Measurements from ENCODE around the gene DEFB129.
"Not testable (repeated sequence)": the region's sequence is repeated elsewhere in the genome, so short reads cannot be mapped to it uniquely, and the experiment has no call there.

DEFB129 gene

GRCh38 chr20:251354-251753 lies 24.3 kb downstream of the DEFB129 start:
- H3K27me3 ChIP-seq (replicated peaks in 2 of 5; ENCODE audit: control insufficient read depth in 4 of 5, insufficient read depth in 5 of 5, low read length in 4 of 5) = no peaks in the 10 kb centered on the region
- ChIA-PET POLR2A (no interaction called here), CTCF (no interaction called here)
- no peak overlapping the region for H3K4me3 ChIP-seq (ENCODE audit: control insufficient read depth in 1 of 7, extremely low read depth in 1 of 7, insufficient read depth in 4 of 7, low read depth in 2 of 7, low read length in 6 of 7)
- H3K4me1 ChIP-seq (ENCODE audit: control extremely low read depth in 1 of 4, control insufficient read depth in 4 of 4, insufficient read depth in 4 of 4, low read length in 3 of 4) = peaks cover 0 to 5% (median 2%) of the 10 kb centered on the region in 4 experiments
- 0% methylated on average over 1 of the region's 2 CpGs for WGBS (ENCODE audit: insufficient coverage)
- H3K27ac ChIP-seq (ENCODE audit: insufficient read depth in 1 of 2, low read depth in 1 of 2, low read length in 2 of 2, poor library complexity in 1 of 2, severe bottlenecking in 2 of 2) = no peak overlapping the region
- peak in 2 of 3 donors; percentile 4 to 19 for DNase-seq
- peaks cover 0 to 4% (median 0%) of the 10 kb centered on the region in 5 experiments for H3K9me3 ChIP-seq (ENCODE audit: control extremely low read depth in 1 of 5, control insufficient read depth in 4 of 5, insufficient read depth in 2 of 5, low read depth in 1 of 5, low read length in 4 of 5)
- H3K36me3 ChIP-seq (ENCODE audit: control insufficient read depth in 4 of 4, insufficient read depth in 4 of 4, low read length in 3 of 4) = no peaks in the 10 kb centered on the region

- Histone ChIP-seq H3K27me3 (replicated peaks in 2 of 5; ENCODE audit: control insufficient read depth in 4 of 5, insufficient read depth in 5 of 5, low read length in 4 of 5) (no peaks in the 10 kb centered on the region), H3K36me3 (ENCODE audit: control insufficient read depth in 4 of 4, insufficient read depth in 4 of 4, low read length in 3 of 4) (no peaks in the 10 kb centered on the region), H3K9me3 (ENCODE audit: control extremely low read depth in 1 of 5, control insufficient read depth in 4 of 5, insufficient read depth in 2 of 5, low read depth in 1 of 5, low read length in 4 of 5) (no peaks in the 10 kb centered on the region), H3K4me1 (ENCODE audit: control extremely low read depth in 1 of 4, control insufficient read depth in 4 of 4, insufficient read depth in 4 of 4, low read length in 3 of 4) (peaks cover 0 to 5% (median 2%) of the 10 kb centered on the region in 4 experiments), H3K4me3 (ENCODE audit: control insufficient read depth in 1 of 7, extremely low read depth in 1 of 7, insufficient read depth in 4 of 7, low read depth in 2 of 7, low read length in 6 of 7) (no peak overlapping the region), H3K27ac (ENCODE audit: insufficient read depth in 1 of 2, low read depth in 1 of 2, low read length in 2 of 2, poor library complexity in 1 of 2, severe bottlenecking in 2 of 2) (no peak overlapping the region)
- CTCF ChIA-PET = interaction anchor here (0.9 to 1.4 kb wide), 2 partner anchors 12 to 26 kb away, joined by 4 read pairs; partner anchors contain the start of gene DEFB129
- DNase-seq = no peak
- POLR2A ChIA-PET = no interaction called here
- WGBS (ENCODE audit: insufficient coverage) = 100% methylated on average over 1 of the region's 2 CpGs
These were observed 25.7 kb downstream of the DEFB129 start for GRCh38 chr20:252801-253200.

GRCh38 chr20:253447-253846 lies 26.4 kb downstream of the DEFB129 start:
- H3K27me3 ChIP-seq (replicated peaks in 2 of 5; ENCODE audit: control insufficient read depth in 4 of 5, insufficient read depth in 5 of 5, low read length in 4 of 5); POLR2A ChIA-PET; DNase-seq; H3K36me3 ChIP-seq (ENCODE audit: control insufficient read depth in 4 of 4, insufficient read depth in 4 of 4, low read length in 3 of 4); H3K27ac ChIP-seq (ENCODE audit: insufficient read depth in 1 of 2, low read depth in 1 of 2, low read length in 2 of 2, poor library complexity in 1 of 2, severe bottlenecking in 2 of 2); H3K4me3 ChIP-seq (ENCODE audit: control insufficient read depth in 1 of 7, extremely low read depth in 1 of 7, insufficient read depth in 4 of 7, low read depth in 2 of 7, low read length in 6 of 7); H3K9me3 ChIP-seq (ENCODE audit: control extremely low read depth in 1 of 5, control insufficient read depth in 4 of 5, insufficient read depth in 2 of 5, low read depth in 1 of 5, low read length in 4 of 5); H3K4me1 ChIP-seq (ENCODE audit: control extremely low read depth in 1 of 4, control insufficient read depth in 4 of 4, insufficient read depth in 4 of 4, low read length in 3 of 4): not testable (repeated sequence)
- CTCF ChIA-PET = interaction anchor here (0.9 to 1.4 kb wide), 2 partner anchors 12 to 27 kb away, joined by 4 read pairs; partner anchors contain the start of gene DEFB129
- WGBS (ENCODE audit: insufficient coverage) = 82% methylated on average over 2 of the region's 6 CpGs

- POLR2A ChIA-PET = no interaction called here
- CTCF ChIA-PET = interaction anchor here (0.8 to 4.0 kb wide), 7 partner anchors 8 to 73 kb away, joined by 3 to 24 read pairs (median 6); no protein-coding TSS in a partner anchor
- DNase-seq = no peak
These were observed 30.4 kb downstream of the DEFB129 start, which contains the start of gene DEFB132 for GRCh38 chr20:257419-257818. DEFB132 (plus strand) TSS chr20:257724; CDS start chr20:257779, 55 bp downstream.

GRCh38 chr20:258269-258858 lies 31.3 kb downstream of the DEFB129 start:
- Histone ChIP-seq H3K4me3 (ENCODE audit: control insufficient read depth in 1 of 7, extremely low read depth in 1 of 7, insufficient read depth in 4 of 7, low read depth in 2 of 7, low read length in 6 of 7) (no peak overlapping the region), H3K36me3 (ENCODE audit: control insufficient read depth in 4 of 4, insufficient read depth in 4 of 4, low read length in 3 of 4) (no peaks in the 10 kb centered on the region), H3K27ac (ENCODE audit: insufficient read depth in 1 of 2, low read depth in 1 of 2, low read length in 2 of 2, poor library complexity in 1 of 2, severe bottlenecking in 2 of 2) (no peak overlapping the region), H3K4me1 (ENCODE audit: control extremely low read depth in 1 of 4, control insufficient read depth in 4 of 4, insufficient read depth in 4 of 4, low read length in 3 of 4) (peaks cover 0 to 11% (median 0%) of the 10 kb centered on the region in 4 experiments), H3K27me3 (replicated peaks in 2 of 5; ENCODE audit: control insufficient read depth in 4 of 5, insufficient read depth in 5 of 5, low read length in 4 of 5) (no peaks in the 10 kb centered on the region), H3K9me3 (ENCODE audit: control extremely low read depth in 1 of 5, control insufficient read depth in 4 of 5, insufficient read depth in 2 of 5, low read depth in 1 of 5, low read length in 4 of 5) (no peaks in the 10 kb centered on the region)
- POLR2A ChIA-PET = interaction anchor here (0.8 kb wide), 1 partner anchor 18 kb away, joined by 3 read pairs; no protein-coding TSS in a partner anchor
- DNase-seq = peak in 2 of 3 donors; percentile 40
- WGBS (ENCODE audit: insufficient coverage) = 62% methylated on average over 3 of the region's 4 CpGs
- CTCF ChIA-PET = interaction anchor here (0.6 to 4.0 kb wide), 13 partner anchors 8 to 76 kb away, joined by 3 to 24 read pairs (median 4); partner anchors contain the start of gene DEFB129

More at GRCh38 chr20:257419-257818, 30.4 kb downstream of the DEFB129 start, which contains the start of gene DEFB132:
- H3K4me3 ChIP-seq (ENCODE audit: control insufficient read depth in 1 of 7, extremely low read depth in 1 of 7, insufficient read depth in 4 of 7, low read depth in 2 of 7, low read length in 6 of 7) = no peak within 1 kb of the TSS
- H3K27me3 ChIP-seq (replicated peaks in 2 of 5; ENCODE audit: control insufficient read depth in 4 of 5, insufficient read depth in 5 of 5, low read length in 4 of 5) = no peaks in the 10 kb centered on the region
- WGBS (ENCODE audit: insufficient coverage) = 100% methylated on average over 6 of the region's 7 CpGs
- no peaks in the 10 kb centered on the region for H3K9me3 ChIP-seq (ENCODE audit: control extremely low read depth in 1 of 5, control insufficient read depth in 4 of 5, insufficient read depth in 2 of 5, low read depth in 1 of 5, low read length in 4 of 5)
- peaks cover 0 to 11% (median 0%) of the 10 kb centered on the region in 4 experiments for H3K4me1 ChIP-seq (ENCODE audit: control extremely low read depth in 1 of 4, control insufficient read depth in 4 of 4, insufficient read depth in 4 of 4, low read length in 3 of 4)
- no peak within 1 kb of the TSS for H3K27ac ChIP-seq (ENCODE audit: insufficient read depth in 1 of 2, low read depth in 1 of 2, low read length in 2 of 2, poor library complexity in 1 of 2, severe bottlenecking in 2 of 2)
- H3K36me3 ChIP-seq (ENCODE audit: control insufficient read depth in 4 of 4, insufficient read depth in 4 of 4, low read length in 3 of 4) = no peaks in the 10 kb centered on the region

GRCh38 chr20:258963-259362 lies 31.9 kb downstream of the DEFB129 start:
- Histone ChIP-seq H3K4me3 (ENCODE audit: control insufficient read depth in 1 of 7, extremely low read depth in 1 of 7, insufficient read depth in 4 of 7, low read depth in 2 of 7, low read length in 6 of 7) (no peak overlapping the region), H3K27ac (ENCODE audit: insufficient read depth in 1 of 2, low read depth in 1 of 2, low read length in 2 of 2, poor library complexity in 1 of 2, severe bottlenecking in 2 of 2) (no peak overlapping the region), H3K4me1 (ENCODE audit: control extremely low read depth in 1 of 4, control insufficient read depth in 4 of 4, insufficient read depth in 4 of 4, low read length in 3 of 4) (peaks cover 0 to 11% (median 0%) of the 10 kb centered on the region in 4 experiments), H3K36me3 (ENCODE audit: control insufficient read depth in 4 of 4, insufficient read depth in 4 of 4, low read length in 3 of 4) (no peaks in the 10 kb centered on the region), H3K9me3 (ENCODE audit: control extremely low read depth in 1 of 5, control insufficient read depth in 4 of 5, insufficient read depth in 2 of 5, low read depth in 1 of 5, low read length in 4 of 5) (no peaks in the 10 kb centered on the region), H3K27me3 (replicated peaks in 2 of 5; ENCODE audit: control insufficient read depth in 4 of 5, insufficient read depth in 5 of 5, low read length in 4 of 5) (no peaks in the 10 kb centered on the region)
- ChIA-PET CTCF (interaction anchor here (0.6 to 4.0 kb wide), 12 partner anchors 9 to 72 kb away, joined by 3 to 24 read pairs (median 4); partner anchors contain the start of gene DEFB129), POLR2A (interaction anchor here (0.8 kb wide), 1 partner anchor 18 kb away, joined by 3 read pairs; no protein-coding TSS in a partner anchor)
- DNase-seq = peak; percentile 45 to 70 (median 67)
- WGBS (ENCODE audit: insufficient coverage) = 54% methylated on average over 5 of the region's 8 CpGs

GRCh38 chr20:259981-260380 lies 32.9 kb downstream of the DEFB129 start:
- POLR2A ChIA-PET = no interaction called here
- no peak for DNase-seq
- H3K4me3 ChIP-seq (ENCODE audit: control insufficient read depth in 1 of 7, extremely low read depth in 1 of 7, insufficient read depth in 4 of 7, low read depth in 2 of 7, low read length in 6 of 7) = no peak overlapping the region
- H3K36me3 ChIP-seq (ENCODE audit: control insufficient read depth in 4 of 4, insufficient read depth in 4 of 4, low read length in 3 of 4) = no peaks in the 10 kb centered on the region
- H3K27me3 ChIP-seq (replicated peaks in 2 of 5; ENCODE audit: control insufficient read depth in 4 of 5, insufficient read depth in 5 of 5, low read length in 4 of 5) = no peaks in the 10 kb centered on the region
- WGBS (ENCODE audit: insufficient coverage) = 100% methylated on average over 1 of the region's 2 CpGs
- no peaks in the 10 kb centered on the region for H3K9me3 ChIP-seq (ENCODE audit: control extremely low read depth in 1 of 5, control insufficient read depth in 4 of 5, insufficient read depth in 2 of 5, low read depth in 1 of 5, low read length in 4 of 5)
- CTCF ChIA-PET = interaction anchor here (1.2 to 4.0 kb wide), 5 partner anchors 16 to 62 kb away, joined by 3 to 24 read pairs (median 5); no protein-coding TSS in a partner anchor
- H3K27ac ChIP-seq (ENCODE audit: insufficient read depth in 1 of 2, low read depth in 1 of 2, low read length in 2 of 2, poor library complexity in 1 of 2, severe bottlenecking in 2 of 2) = no peak overlapping the region
- H3K4me1 ChIP-seq (ENCODE audit: control extremely low read depth in 1 of 4, control insufficient read depth in 4 of 4, insufficient read depth in 4 of 4, low read length in 3 of 4) = peaks cover 0 to 11% (median 0%) of the 10 kb centered on the region in 4 experiments
